ENCODE results near the gene MCF2L2. TPM values are rescaled to one million over a fixed set of nuclear protein-coding genes. Genes with fewer than 3 reads are reported as not detected.

MCF2L2 gene
- total and polyA plus RNA-seq, 9 of the 15 experiments (the other 6 are each of a cell fraction or from before 2014, with no cell fraction given) = 0.56 to 4.2 (median 3.0) TPM

DNA sequence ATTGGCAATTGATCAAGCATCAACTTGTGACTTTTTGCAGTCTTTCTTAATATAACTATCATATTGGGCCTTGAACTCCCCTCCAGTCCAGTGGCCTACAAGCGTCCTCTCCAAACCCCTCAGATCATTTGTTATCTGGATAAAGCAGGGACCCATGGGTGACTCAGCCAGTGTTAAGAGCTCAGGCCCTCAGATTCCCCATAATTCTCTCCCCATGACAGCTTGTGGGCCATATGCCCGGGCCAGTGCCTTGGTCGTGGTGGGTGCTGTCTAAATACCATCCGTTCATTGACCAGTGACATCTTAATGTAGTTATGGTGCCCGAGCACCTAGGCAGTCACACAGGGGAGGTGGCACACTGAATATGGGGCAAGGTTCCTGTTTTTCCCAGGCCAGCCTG lies 18.1 kb downstream of the MCF2L2 start (continued):
- TF ChIP-seq MGA (IDR thresholded peaks at IDR 0.05) = no peak
- TF ChIP-seq ZNF57 (CRISPR knock-in tag; IDR thresholded peaks at IDR 0.05) = no peak
- TF ChIP-seq BCLAF1 (IDR thresholded peaks at IDR 0.05; ENCODE audit: borderline replicate concordance in 1 of 2, control insufficient read depth in 1 of 2, low read depth in 2 of 2, low read length in 1 of 2) = no peak
- no peak for TF ChIP-seq TEAD2 (tag; IDR thresholded peaks at IDR 0.05)
- no peak for TF ChIP-seq ZFP30 (CRISPR knock-in tag; IDR thresholded peaks at IDR 0.05; ENCODE audit: borderline replicate concordance)
- TF ChIP-seq BRF2 (IDR thresholded peaks at IDR 0.05; ENCODE audit: borderline replicate concordance, insufficient read depth, insufficient read length) = no peak
- TF ChIP-seq EP400 (IDR thresholded peaks at IDR 0.05) = 0 out of 2 replicates have a peak, but pooled peaks have one; percentile 16
- TF ChIP-seq NELFE (IDR thresholded peaks at IDR 0.05; ENCODE audit: insufficient read depth, insufficient read length) = no peak
- TF ChIP-seq GABPB2 (CRISPR knock-in tag; conservative IDR thresholded peaks at IDR 0.05) = no peak
- TF ChIP-seq LARP7 (IDR thresholded peaks at IDR 0.05) = no peak
- no peak for TF ChIP-seq DACH1 (IDR thresholded peaks at IDR 0.05; ENCODE audit: partially characterized antibody)
- no peak for TF ChIP-seq NBN (IDR thresholded peaks at IDR 0.05; ENCODE audit: low read depth)
